GM21367 (cell line): ENCODE results near the gene C2.

Source experiments
- ATAC-seq: cut with Tn5 transposase; IDR thresholded peaks from one replicate; pipeline ENCODE4 v1.9.1; 2021; ENCODE audit not compliant: unreplicated experiment

The C2 gene

GRCh38 chr6:31927242-31927862 is at the start of gene C2:
Gene C2 (plus strand): TSS chr6:31927717. CDS start chr6:31927753, 36 bp downstream.
- no peak for ATAC-seq

- ATAC-seq, result no peak
These were observed 49.3 kb upstream of the C2 start for GRCh38 chr6:31878222-31878621.

- ATAC-seq, result no peak
These were observed 48.8 kb upstream of the C2 start, which contains the start of gene SLC44A4 for GRCh38 chr6:31878726-31879125. Gene SLC44A4 (minus strand): TSS chr6:31878997. CDS start chr6:31878980, 17 bp downstream.

GRCh38 chr6:31879143-31879542 is 48.4 kb upstream of the C2 start:
- ATAC-seq, result no peak

GRCh38 chr6:31879901-31880300 is 47.6 kb upstream of the C2 start:
- ATAC-seq, result no peak

- no peak for ATAC-seq
These were observed 46.9 kb upstream of the C2 start for GRCh38 chr6:31880616-31881015.

- no peak for ATAC-seq
These were observed 46.2 kb upstream of the C2 start for GRCh38 chr6:31881136-31881859.

GRCh38 chr6:31882344-31882743 is 45.2 kb upstream of the C2 start:
- no peak for ATAC-seq

GRCh38 chr6:31883676-31884075 is 43.8 kb upstream of the C2 start:
- no peak for ATAC-seq

GRCh38 chr6:31884528-31885035 is 42.9 kb upstream of the C2 start:
- ATAC-seq, result no peak

- no peak for ATAC-seq
These were observed 41.0 kb upstream of the C2 start for GRCh38 chr6:31886541-31886991.

GRCh38 chr6:31887173-31888007 is 40.1 kb upstream of the C2 start:
- ATAC-seq, result no peak

GRCh38 chr6:31888276-31889258 is 39.0 kb upstream of the C2 start:
- no peak for ATAC-seq

- no peak for ATAC-seq
These were observed 38.1 kb upstream of the C2 start for GRCh38 chr6:31889331-31889972.

GRCh38 chr6:31892821-31893220 is 34.7 kb upstream of the C2 start:
- no peak for ATAC-seq

- no peak for ATAC-seq
These were observed 31.0 kb upstream of the C2 start for GRCh38 chr6:31896493-31896855.

GRCh38 chr6:31896856-31897611 is 30.5 kb upstream of the C2 start:
- no peak for ATAC-seq

- ATAC-seq, result peak; percentile 36
These were observed 29.7 kb upstream of the C2 start, which contains the start of gene EHMT2 for GRCh38 chr6:31897612-31898382. Gene EHMT2 (minus strand): TSS chr6:31897698. CDS start chr6:31897677, 21 bp downstream.
